ENCODE measurements around the gene PMM2.
"Not testable (repeated sequence)": the region's sequence is repeated elsewhere in the genome, so short reads cannot be mapped to it uniquely, and the experiment has no call there.

Gene PMM2

GRCh38 chr16:8797364-8798173, at the start of gene PMM2, which contains the start of gene TMEM186:
PMM2 (plus strand) TSS chr16:8797839; CDS start chr16:8797883, 44 bp downstream.
TMEM186 (minus strand) TSS chr16:8797639; CDS start chr16:8797614, 25 bp downstream.
- peak; percentile 98 for DNase-seq (ENCODE audit: extremely low spot score)
- CTCF ChIA-PET, result no interaction called here
- POLR2A ChIA-PET, result interaction anchor here (0.8 to 1.5 kb wide), 3 partner anchors 10 to 152 kb away, joined by 3 to 4 read pairs (median 3); partner anchors contain the start of gene CARHSP1

GRCh38 chr16:8748944-8749343, 48.7 kb upstream of the PMM2 start:
- CTCF ChIA-PET; DNase-seq (ENCODE audit: extremely low spot score); POLR2A ChIA-PET: not testable (repeated sequence)

More at GRCh38 chr16:8797364-8798173, at the start of gene PMM2, which contains the start of gene TMEM186:
- TF ChIP-seq ELF4 (IDR thresholded peaks at IDR 0.05) (peak; percentile 98), PKNOX1 (IDR thresholded peaks at IDR 0.05) (no peak), CTBP1 (IDR thresholded peaks at IDR 0.05; ENCODE audit: borderline replicate concordance) (no peak), L3MBTL2 (conservative IDR thresholded peaks at IDR 0.05) (peak; percentile 97)

GRCh38 chr16:8751481-8752311, 45.9 kb upstream of the PMM2 start:
- ChIA-PET CTCF (interaction anchor here (0.6 kb wide), 1 partner anchor 38 kb away, joined by 3 read pairs; no protein-coding TSS in a partner anchor), POLR2A (no interaction called here)
- no peak for DNase-seq (ENCODE audit: extremely low spot score)
- no peak for TF ChIP-seq CTBP1 (IDR thresholded peaks at IDR 0.05; ENCODE audit: borderline replicate concordance)

GRCh38 chr16:8752706-8753105, 44.9 kb upstream of the PMM2 start:
- no peak for DNase-seq (ENCODE audit: extremely low spot score)
- POLR2A ChIA-PET, result no interaction called here
- CTCF ChIA-PET, result no interaction called here
- no peak for TF ChIP-seq FOXM1 (IDR thresholded peaks at IDR 0.05; ENCODE audit: borderline replicate concordance)
- TF ChIP-seq SP1 (IDR thresholded peaks at IDR 0.05), result no peak
- no peak for TF ChIP-seq CTBP1 (IDR thresholded peaks at IDR 0.05; ENCODE audit: borderline replicate concordance)
- no peak for TF ChIP-seq BHLHE40 (IDR thresholded peaks at IDR 0.05; ENCODE audit: borderline replicate concordance)
- TF ChIP-seq LEF1 (IDR thresholded peaks at IDR 0.05; ENCODE audit: borderline replicate concordance), result no peak
- no peak for TF ChIP-seq FOXK2 (IDR thresholded peaks at IDR 0.05)
- TF ChIP-seq L3MBTL2 (conservative IDR thresholded peaks at IDR 0.05), result no peak
- TF ChIP-seq ELF4 (IDR thresholded peaks at IDR 0.05), result no peak
- no peak for TF ChIP-seq SUZ12 (IDR thresholded peaks at IDR 0.05)
- TF ChIP-seq NFRKB (IDR thresholded peaks at IDR 0.05), result no peak

- no peak for DNase-seq (ENCODE audit: extremely low spot score)
- ChIA-PET POLR2A (no interaction called here), CTCF (no interaction called here)
- TF ChIP-seq HDGF (IDR thresholded peaks at IDR 0.05; ENCODE audit: borderline replicate concordance), result no peak
- no peak for TF ChIP-seq TARDBP (IDR thresholded peaks at IDR 0.05)
- TF ChIP-seq FOXM1 (IDR thresholded peaks at IDR 0.05; ENCODE audit: borderline replicate concordance), result no peak
- no peak for TF ChIP-seq LEF1 (IDR thresholded peaks at IDR 0.05; ENCODE audit: borderline replicate concordance)
- no peak for TF ChIP-seq BHLHE40 (IDR thresholded peaks at IDR 0.05; ENCODE audit: borderline replicate concordance)
- TF ChIP-seq NFRKB (IDR thresholded peaks at IDR 0.05), result no peak
- TF ChIP-seq FOXK2 (IDR thresholded peaks at IDR 0.05), result no peak
- no peak for TF ChIP-seq SUZ12 (IDR thresholded peaks at IDR 0.05)
- no peak for TF ChIP-seq ELF4 (IDR thresholded peaks at IDR 0.05)
- no peak for TF ChIP-seq FOXA1 (IDR thresholded peaks at IDR 0.05)
- TF ChIP-seq ZNF384 (IDR thresholded peaks at IDR 0.05), result no peak
- TF ChIP-seq L3MBTL2 (conservative IDR thresholded peaks at IDR 0.05), result no peak
- no peak for TF ChIP-seq CTBP1 (IDR thresholded peaks at IDR 0.05; ENCODE audit: borderline replicate concordance)
- TF ChIP-seq SP1 (IDR thresholded peaks at IDR 0.05), result no peak
- TF ChIP-seq ARNT (IDR thresholded peaks at IDR 0.05), result no peak
- TF ChIP-seq PKNOX1 (IDR thresholded peaks at IDR 0.05), result no peak
Measured at GRCh38 chr16:8753416-8754054, 44.1 kb upstream of the PMM2 start.

- no peak for DNase-seq (ENCODE audit: extremely low spot score)
- TF ChIP-seq L3MBTL2 (conservative IDR thresholded peaks at IDR 0.05) (no peak), SP1 (IDR thresholded peaks at IDR 0.05) (no peak), CTBP1 (IDR thresholded peaks at IDR 0.05; ENCODE audit: borderline replicate concordance) (no peak), FOXM1 (IDR thresholded peaks at IDR 0.05; ENCODE audit: borderline replicate concordance) (no peak), ELF4 (IDR thresholded peaks at IDR 0.05) (no peak), NFRKB (IDR thresholded peaks at IDR 0.05) (no peak), ARNT (IDR thresholded peaks at IDR 0.05) (no peak)
- ChIA-PET POLR2A (no interaction called here), CTCF (no interaction called here)
Measured at GRCh38 chr16:8756755-8757154, 40.9 kb upstream of the PMM2 start.

GRCh38 chr16:8758022-8758421, 39.6 kb upstream of the PMM2 start:
- POLR2A ChIA-PET, result no interaction called here
- TF ChIP-seq ELF4 (IDR thresholded peaks at IDR 0.05) (no peak), FOXA1 (IDR thresholded peaks at IDR 0.05) (no peak), SP1 (IDR thresholded peaks at IDR 0.05) (no peak), L3MBTL2 (conservative IDR thresholded peaks at IDR 0.05) (no peak), BHLHE40 (IDR thresholded peaks at IDR 0.05; ENCODE audit: borderline replicate concordance) (no peak), CTBP1 (IDR thresholded peaks at IDR 0.05; ENCODE audit: borderline replicate concordance) (no peak)
- DNase-seq (ENCODE audit: extremely low spot score), result no peak
- CTCF ChIA-PET, result no interaction called here
